K562 (cell line): Measurements from ENCODE around the gene STX1B. TPM values are rescaled to one million over a fixed set of nuclear protein-coding genes. Genes with fewer than 3 reads are reported as not detected.
A peak's percentile ranks its signal among the peaks of the same experiment; 100 is the strongest.

ENCODE experiments used
- ESRRA ChIP-seq: fragments of 450-650 bp; IDR thresholded peaks from 2 replicates; pipeline ENCODE4 v1.6.1; 2014; ENCODE audit warnings: low read depth, mild to moderate bottlenecking, moderate library complexity, borderline replicate concordance
- IRF9 ChIP-seq: fragments of 450-650 bp; IDR thresholded peaks from 2 replicates; pipeline ENCODE4 v1.6.1; 2016; ENCODE audit warnings: missing biosample characterization, missing genetic modification characterization
- KLF1 ChIP-seq: fragments of 450-650 bp; IDR thresholded peaks from 2 replicates; pipeline ENCODE4 v1.6.1; 2016; ENCODE audit warnings: missing genetic modification characterization, missing compliant biosample characterization
- LEF1 ChIP-seq: fragments of 450-650 bp; IDR thresholded peaks from 2 replicates; pipeline ENCODE4 v1.6.1; 2016; ENCODE audit warnings: mild to moderate bottlenecking
- MGA ChIP-seq: fragments of 450-650 bp; IDR thresholded peaks from 2 replicates; pipeline ENCODE4 v1.6.1; 2016; ENCODE audit warnings: mild to moderate bottlenecking, moderate library complexity
- NELFE ChIP-seq: IDR thresholded peaks from 2 replicates; pipeline ENCODE4 v1.6.1; 2011; ENCODE audit warnings: mild to moderate bottlenecking; ENCODE audit not compliant: insufficient read depth, insufficient read length
- POLR2AphosphoS2 ChIP-seq: IDR thresholded peaks from 2 replicates; pipeline ENCODE4 v1.6.1; 2012; ENCODE audit warnings: low read length, improper control_type of control experiment
- ZBED1 ChIP-seq: IDR thresholded peaks from 2 replicates; pipeline ENCODE4 v1.6.1; 2014
- ZNF589 ChIP-seq: fragments of 200-800 bp; sonication (Bioruptor generic); IDR thresholded peaks from 2 replicates; pipeline ENCODE4 v1.6.1; 2016; ENCODE audit warnings: low read depth, missing genetic modification characterization, missing compliant biosample characterization
- polyA plus RNA-seq, 8 experiments: library from polyadenylated mRNA; depleted of rRNA in 4 of 8; stranded (reverse) in 5 of 8; unstranded in 3 of 8; fragments of >200 nt; fragmentation: Nextera tagmentation in 2 of 8; fragmentation: Illumina TruSeq in 1 of 8; extraction: Ambion mirVana in 2 of 8; extraction: Trizol in 1 of 8; gene quantifications; 2 replicates each; pipeline versions ENCODE4 v1.2.1 to v1.2.3, GENCODE V29; 2011 to 2014; ENCODE audit warnings: inconsistent platforms in 1 of 8, missing spikeins in 1 of 8
- total RNA-seq, 7 experiments: library from RNA; depleted of rRNA in 6 of 7; stranded (reverse); fragments of >200 nt in 6 of 7; fragmentation: Illumina TruSeq in 2 of 7; extraction: Trizol in 2 of 7; gene quantifications; 2 replicates each; pipeline versions ENCODE4 v1.2.1 to v1.2.3, GENCODE V29; 2011 to 2021; ENCODE audit warnings: low replicate concordance in 1 of 7
- TF ChIP-seq, protein P1 (sequence below): fragments of 450-650 bp; IDR thresholded peaks from 2 replicates; pipeline ENCODE4 v1.6.1; 2016; ENCODE audit warnings: antibody characterized with exemption
- TF ChIP-seq, protein P2 (sequence below): fragments of 450-650 bp; formaldehyde crosslinking; IDR thresholded peaks from 2 replicates; pipeline ENCODE4 v1.4.0; 2022; ENCODE audit warnings: missing genetic modification characterization

STX1B gene
- total and polyA plus RNA-seq, 9 of the 15 experiments (the other 6 are each of a cell fraction or from before 2014, with no cell fraction given) = 0.07 to 2.5 (median 0.86) TPM

DNA sequence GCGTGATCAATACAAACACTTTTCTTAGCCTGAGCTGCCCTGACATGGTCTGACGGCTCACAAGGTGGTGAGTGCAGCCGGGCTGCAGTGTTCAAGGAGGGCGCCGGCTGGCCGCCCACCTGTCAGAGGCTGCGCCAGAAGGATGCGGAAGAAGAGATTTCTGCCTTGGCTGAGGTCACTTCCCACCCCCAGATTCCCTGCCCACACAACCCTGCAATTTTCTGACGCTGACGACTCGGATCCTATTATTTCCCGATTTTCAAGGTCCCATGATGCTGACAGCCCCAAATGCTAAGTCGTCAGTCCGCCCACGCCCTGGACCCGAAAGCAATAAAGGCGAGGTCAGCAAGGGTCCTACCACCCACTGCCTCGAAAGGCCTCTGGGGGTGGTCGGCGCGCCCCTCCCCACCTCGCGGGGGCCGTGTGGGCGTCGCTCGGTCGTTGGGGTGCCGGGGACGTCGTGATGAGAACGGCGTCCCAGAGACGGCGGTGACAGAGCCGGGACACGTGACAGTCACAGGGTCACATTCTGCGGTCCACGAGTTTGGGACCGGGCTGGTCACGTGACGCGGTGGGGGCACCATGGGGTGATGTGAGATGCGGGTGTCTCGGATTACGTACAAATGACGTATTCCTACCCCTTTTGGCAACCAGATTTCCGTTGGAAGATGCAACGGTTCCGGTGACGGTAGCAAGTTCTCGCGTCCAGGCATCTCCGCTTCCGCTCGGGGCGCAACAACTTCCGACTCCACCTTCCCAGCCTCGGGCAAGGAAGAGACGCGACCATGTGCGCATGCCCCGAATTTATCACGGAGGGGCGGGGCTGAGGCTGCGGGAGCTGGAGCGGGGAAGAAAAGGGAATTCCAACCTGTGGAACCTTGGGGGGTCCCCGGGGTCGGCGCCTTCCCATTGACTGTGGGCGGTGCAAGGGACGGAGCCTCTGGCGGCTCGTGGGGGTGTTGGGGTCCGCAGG is 22.6 kb upstream of the STX1B start, which contains the start of gene STX4 (continued):
- no peak for TF ChIP-seq IRF9
- TF ChIP-seq, protein P1, sequence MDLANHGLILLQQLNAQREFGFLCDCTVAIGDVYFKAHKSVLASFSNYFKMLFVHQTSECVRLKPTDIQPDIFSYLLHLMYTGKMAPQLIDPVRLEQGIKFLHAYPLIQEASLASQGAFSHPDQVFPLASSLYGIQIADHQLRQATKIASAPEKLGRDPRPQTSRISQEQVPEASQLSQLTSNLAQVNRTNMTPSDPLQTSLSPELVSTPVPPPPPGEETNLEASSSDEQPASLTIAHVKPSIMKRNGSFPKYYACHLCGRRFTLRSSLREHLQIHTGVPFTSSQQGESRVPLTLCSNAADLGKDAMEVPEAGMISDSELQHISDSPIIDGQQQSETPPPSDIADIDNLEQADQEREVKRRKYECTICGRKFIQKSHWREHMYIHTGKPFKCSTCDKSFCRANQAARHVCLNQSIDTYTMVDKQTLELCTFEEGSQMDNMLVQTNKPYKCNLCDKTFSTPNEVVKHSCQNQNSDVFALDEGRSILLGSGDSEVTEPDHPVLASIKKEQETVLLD = 0 out of 2 replicates have a peak, but pooled peaks have one; percentile 74
- no peak for TF ChIP-seq NELFE
- TF ChIP-seq LEF1 = peak; percentile 75; the same call in 1 of the 2 replicates
- peak; percentile 99 for TF ChIP-seq MGA
- TF ChIP-seq ZNF589 (CRISPR knock-in tag) = peak; percentile 93
- TF ChIP-seq, protein P2, sequence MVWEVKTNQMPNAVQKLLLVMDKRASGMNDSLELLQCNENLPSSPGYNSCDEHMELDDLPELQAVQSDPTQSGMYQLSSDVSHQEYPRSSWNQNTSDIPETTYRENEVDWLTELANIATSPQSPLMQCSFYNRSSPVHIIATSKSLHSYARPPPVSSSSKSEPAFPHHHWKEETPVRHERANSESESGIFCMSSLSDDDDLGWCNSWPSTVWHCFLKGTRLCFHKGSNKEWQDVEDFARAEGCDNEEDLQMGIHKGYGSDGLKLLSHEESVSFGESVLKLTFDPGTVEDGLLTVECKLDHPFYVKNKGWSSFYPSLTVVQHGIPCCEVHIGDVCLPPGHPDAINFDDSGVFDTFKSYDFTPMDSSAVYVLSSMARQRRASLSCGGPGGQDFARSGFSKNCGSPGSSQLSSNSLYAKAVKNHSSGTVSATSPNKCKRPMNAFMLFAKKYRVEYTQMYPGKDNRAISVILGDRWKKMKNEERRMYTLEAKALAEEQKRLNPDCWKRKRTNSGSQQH = 0 out of 2 replicates have a peak, but pooled peaks have one; percentile 73
- TF ChIP-seq KLF1 (tag) = peak; percentile 77; the same call in 1 of the 2 replicates
- TF ChIP-seq ZBED1 = 0 out of 2 replicates have a peak, but pooled peaks have one; percentile 22
- TF ChIP-seq POLR2AphosphoS2 = no peak
- TF ChIP-seq ESRRA = peak; percentile 90
